ENCODE data around the gene CTSH.

The CTSH gene

GRCh38 chr15:78977591-78978347 is 32.9 kb upstream of the CTSH start:
- DNase-seq = no peak

GRCh38 chr15:78977091-78977571 is 32.3 kb upstream of the CTSH start:
- no peak for DNase-seq

- no peak for DNase-seq
Measured at GRCh38 chr15:78976691-78977090, 31.8 kb upstream of the CTSH start.

- DNase-seq = no peak
Measured at GRCh38 chr15:78974272-78974918, 29.5 kb upstream of the CTSH start.

DNA sequence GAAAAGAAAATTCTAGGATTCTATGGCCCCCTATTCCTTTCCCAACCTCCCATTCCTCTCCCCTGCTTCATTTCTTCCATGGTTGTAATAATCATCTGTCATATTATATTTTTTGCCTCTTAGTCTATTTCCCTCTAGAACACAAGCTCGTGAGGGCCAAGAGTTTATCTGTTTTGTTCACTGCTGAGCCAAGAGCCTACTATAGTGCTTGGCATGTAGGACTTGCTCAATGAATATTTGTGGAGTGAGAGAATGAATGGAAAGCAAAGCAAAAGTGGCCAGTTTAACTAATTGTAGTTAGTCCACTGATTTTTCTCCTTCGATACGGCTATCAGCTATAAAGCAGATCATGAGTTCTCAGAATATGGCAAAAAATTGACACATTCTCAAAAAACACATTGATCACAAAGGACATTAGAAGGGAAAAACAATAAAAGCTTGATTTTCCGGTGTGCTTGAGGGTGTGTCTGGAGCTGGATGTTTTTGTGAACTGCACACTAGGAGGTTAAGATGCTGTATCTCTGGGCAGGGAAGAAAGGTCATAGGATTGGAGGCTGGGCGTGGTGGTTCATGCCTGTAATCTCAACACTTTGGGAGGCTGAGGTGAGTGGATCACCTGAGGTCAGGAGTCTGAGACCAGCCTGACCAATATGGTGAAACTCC is 25.0 kb upstream of the CTSH start:
- no peak for DNase-seq

- DNase-seq = no peak
Measured at GRCh38 chr15:78968539-78969271, 23.9 kb upstream of the CTSH start.

DNA sequence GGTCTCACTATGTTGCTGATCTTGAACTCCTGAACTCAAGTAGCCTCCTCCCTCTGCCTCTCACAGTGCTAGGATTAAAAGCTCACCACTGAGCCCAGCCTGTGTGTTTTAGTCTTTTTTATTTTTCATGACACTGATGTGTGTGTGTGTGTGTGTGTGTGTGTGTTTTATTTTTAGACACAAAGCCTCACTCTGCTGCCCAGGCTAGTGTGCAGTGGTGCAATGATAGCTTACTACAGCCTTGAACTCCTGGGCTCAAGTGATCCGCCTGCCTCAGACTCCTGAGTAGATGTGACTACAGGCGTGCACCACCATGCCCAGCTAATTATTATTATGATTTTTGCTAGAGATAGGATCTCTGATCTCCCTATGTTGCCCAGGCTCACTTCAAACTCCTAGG is 23.3 kb upstream of the CTSH start:
- no peak for DNase-seq

DNA sequence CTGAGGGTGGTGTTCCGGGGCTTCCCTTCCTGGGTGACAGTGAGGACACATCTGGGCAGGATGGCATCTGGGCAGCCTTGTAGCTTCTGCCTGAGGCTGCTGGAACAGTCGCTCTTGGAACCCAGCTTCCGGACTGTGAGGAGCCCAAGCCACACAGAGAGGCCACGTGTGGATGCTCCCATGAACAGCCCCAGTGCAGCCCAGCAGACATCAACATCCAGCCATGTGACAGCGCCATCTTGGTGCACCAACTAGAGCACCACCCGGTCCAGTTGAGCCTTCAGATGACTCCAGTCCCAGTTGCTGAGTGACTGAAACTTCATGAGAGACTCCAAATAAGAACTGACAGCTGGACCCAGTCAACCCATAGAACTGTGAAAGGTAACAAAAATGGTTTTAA is 15.5 kb upstream of the CTSH start:
- no peak for DNase-seq

GRCh38 chr15:78959360-78959759 is 14.5 kb upstream of the CTSH start:
- DNase-seq = no peak

- no peak for DNase-seq
Measured at GRCh38 chr15:78957416-78958093, 12.7 kb upstream of the CTSH start.

GRCh38 chr15:78956937-78957336 is 12.1 kb upstream of the CTSH start:
- DNase-seq = no peak

DNA sequence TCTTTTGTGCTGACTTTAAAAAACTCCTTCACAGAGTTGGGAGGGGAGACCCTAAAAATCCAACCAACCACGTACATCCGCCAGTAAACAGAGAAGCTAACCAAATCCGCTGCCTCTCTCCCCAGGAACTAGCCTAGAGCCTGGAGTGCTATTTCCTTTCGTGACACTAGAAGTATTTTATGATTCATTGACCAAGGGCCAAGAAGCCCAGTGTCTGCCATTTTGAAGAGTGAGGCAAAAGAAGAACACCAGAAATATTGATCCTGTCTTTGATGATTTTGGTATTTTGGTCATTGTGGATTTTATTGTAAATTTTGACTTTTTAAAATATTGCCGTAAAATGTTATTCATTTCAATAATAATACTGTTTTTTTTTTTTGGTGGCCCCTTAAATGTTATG is 10.5 kb upstream of the CTSH start:
- no peak for DNase-seq

DNA sequence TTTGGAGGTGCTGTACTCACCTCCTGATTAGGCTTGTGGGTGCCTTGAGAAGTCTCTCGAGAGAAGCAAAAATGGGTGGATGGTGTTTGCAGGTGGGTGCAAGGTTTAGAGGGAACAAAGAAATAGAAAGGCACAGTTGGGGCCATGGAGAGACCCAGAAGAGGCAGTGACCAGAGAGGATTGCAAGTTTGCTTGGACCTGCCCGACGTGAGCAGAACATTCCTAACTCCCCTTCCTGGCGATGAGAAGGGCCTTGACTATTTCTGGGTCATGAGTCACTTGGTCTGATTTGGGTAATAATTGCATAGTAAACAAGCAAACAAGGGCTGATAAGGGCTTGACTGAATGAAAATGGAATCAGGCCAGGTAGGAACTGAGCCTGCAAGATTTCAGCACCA is 7.0 kb upstream of the CTSH start:
- no peak for DNase-seq

- DNase-seq = no peak
Measured at GRCh38 chr15:78950902-78951840, 6.3 kb upstream of the CTSH start.

DNA sequence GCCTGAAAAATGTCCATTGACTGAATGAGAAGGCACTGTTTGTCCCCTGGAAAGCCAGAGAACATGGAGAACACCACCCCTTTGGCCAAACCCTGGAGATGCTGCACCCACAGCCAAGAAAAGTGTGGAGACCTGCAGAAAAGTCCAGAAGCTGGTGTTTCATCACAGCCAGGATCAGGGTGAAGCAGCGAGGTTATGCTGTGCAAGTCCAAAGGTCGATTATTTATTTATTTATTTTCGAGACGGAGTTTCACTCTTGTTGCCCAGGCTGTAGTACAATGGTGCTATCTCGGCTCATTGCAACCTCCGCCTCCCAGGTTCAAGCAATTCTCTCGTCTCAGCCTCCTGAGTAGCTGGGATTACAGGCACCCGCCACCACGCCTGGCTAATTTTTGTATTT is 5.5 kb upstream of the CTSH start:
- DNase-seq = no peak

DNA sequence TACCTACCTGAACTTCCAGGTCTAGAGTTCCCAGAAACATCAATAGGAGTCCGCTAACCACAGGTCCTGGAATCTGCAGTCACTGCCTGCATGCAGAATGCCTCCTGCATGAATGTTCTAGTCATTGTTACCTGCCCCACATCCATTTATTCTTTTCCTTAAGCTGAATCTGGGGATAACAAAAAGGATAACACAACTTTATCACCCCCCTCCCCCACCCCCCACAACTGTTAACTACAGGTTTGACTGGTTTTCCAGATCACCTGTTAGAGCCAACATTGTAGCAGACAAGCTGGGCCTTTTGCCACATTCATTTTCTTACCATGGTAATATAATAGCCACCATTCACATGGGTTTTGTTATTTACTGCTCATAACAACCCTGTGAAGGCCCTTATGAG is 4.6 kb upstream of the CTSH start:
- DNase-seq = no peak

- DNase-seq = no peak
Measured at GRCh38 chr15:78947506-78947905, 2.7 kb upstream of the CTSH start.

DNA sequence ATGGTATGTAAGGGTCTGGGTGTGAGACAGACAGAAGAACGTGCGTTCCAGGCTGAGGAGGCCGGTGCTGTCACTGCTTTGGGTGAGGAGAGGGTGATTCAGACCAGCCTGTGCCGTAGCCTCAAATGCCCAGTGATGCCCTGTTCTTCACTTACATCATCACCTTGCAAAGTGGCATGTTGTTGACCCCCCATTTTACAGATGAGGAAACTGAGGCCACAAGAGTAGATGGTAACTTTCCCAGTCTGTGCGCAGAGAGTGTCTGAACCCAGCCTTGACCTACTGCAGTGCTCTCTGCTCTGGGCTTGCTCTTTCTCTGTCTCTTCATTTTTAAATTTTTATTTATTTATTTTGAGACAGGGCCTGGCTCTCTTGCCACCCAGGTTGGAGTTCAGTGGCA is 1.6 kb upstream of the CTSH start:
- no peak for DNase-seq

GRCh38 chr15:78944202-78944625 is 632 bp downstream of the CTSH start:
- DNase-seq = no peak

DNA sequence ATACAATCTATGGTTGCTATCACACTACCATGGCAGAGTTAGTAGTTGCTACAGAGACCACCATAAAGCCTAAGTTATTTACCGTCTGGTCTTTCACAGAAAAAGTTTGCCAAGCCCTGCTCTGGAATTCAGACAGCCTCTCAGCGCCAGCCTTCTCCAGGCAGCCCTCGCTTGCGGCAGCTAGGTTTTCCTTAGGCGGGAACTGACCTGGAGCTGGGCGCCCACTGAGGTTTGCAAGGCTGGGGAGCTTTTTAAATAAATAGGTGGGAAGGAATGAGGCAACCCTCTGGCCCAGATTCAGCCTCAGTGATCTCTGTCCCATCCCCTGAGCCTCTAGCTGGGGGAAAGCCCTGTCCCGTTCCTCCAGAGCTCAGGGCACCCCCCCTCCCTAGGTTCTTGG is 1.2 kb downstream of the CTSH start:
- no peak for DNase-seq

GRCh38 chr15:78942741-78943140 is 2.1 kb downstream of the CTSH start:
- no peak for DNase-seq
